Right kidney (tissue), 1 donor: ENCODE data around the gene FAM193A.
"Not testable (repeated sequence)": the region's sequence is repeated elsewhere in the genome, so short reads cannot be mapped to it uniquely, and the experiment has no call there.

ENCODE experiments used
- DNase-seq: peaks from one replicate; pipeline ENCODE4 v3.0.0-alpha.2; 2016

The FAM193A gene

GRCh38 chr4:2729533-2729875 lies 193.1 kb downstream of the FAM193A start:
- DNase-seq = no peak

- no peak for DNase-seq
These were observed 195.5 kb downstream of the FAM193A start for GRCh38 chr4:2731907-2732317.

DNA sequence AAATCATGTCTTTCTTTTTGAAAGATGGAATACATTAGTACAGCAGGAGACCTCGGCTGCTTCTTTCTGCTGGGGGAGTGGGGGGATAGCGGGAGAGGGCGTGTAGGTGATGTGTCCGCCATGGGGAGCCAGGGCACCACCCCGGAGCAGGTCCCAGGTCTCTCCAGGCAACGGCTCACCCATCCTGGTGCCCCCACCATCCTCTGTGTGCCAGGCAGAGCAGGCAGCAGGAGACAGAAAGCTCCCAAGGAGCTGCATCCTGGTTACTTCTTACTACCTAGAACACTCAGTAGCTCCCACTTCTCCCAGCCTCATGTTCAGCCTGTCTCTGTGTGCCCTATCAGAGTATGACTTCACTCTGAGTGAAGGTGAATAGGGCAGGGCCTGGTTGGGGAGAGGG lies 196.1 kb downstream of the FAM193A start:
- DNase-seq = no peak

DNA sequence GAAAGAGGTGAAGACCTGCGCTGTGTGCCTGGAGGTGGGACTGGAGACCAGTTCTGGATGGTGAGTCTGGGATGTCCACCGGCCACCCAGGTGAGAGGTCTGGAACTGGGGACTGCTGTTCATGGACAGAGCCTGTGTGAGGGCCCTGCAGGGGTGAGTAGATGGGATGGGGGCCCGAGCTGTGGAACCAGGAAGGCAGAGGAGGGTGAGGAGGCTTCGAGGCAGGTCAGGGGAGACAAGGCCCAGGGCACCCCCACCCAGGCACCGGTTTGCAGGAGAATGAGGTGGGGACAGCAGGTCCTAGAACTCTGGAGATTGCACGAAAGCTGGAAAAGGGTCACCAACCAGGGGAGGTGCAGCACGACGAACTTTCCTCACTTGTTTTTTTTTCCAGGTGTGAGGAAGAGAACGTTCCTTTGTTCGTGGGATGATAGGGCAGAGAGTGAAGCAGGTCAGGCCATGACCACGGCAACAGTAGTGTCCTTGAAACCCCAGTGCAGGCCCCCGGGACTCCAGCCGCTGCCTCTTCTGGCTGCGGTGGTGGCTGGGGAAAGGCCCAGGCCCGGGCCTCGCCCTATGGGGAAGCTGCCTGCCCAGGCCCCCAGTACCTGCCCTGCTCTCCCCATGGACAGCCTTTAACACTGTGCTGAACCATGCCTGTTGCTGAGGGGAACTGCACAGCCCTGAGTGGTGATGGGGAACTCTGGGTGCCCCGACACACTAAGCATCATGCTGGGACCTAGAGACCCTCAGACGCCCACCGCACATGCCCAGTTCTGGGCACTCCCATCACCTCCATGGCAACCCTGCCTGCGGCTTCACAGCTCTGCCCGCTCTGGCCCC lies 196.8 kb downstream of the FAM193A start:
- DNase-seq = no peak

GRCh38 chr4:2733844-2734574 lies 197.6 kb downstream of the FAM193A start:
- DNase-seq = no peak

- no peak for DNase-seq
These were observed 198.2 kb downstream of the FAM193A start for GRCh38 chr4:2734612-2735011.

GRCh38 chr4:2735869-2736268 lies 199.4 kb downstream of the FAM193A start:
- DNase-seq = no peak

DNA sequence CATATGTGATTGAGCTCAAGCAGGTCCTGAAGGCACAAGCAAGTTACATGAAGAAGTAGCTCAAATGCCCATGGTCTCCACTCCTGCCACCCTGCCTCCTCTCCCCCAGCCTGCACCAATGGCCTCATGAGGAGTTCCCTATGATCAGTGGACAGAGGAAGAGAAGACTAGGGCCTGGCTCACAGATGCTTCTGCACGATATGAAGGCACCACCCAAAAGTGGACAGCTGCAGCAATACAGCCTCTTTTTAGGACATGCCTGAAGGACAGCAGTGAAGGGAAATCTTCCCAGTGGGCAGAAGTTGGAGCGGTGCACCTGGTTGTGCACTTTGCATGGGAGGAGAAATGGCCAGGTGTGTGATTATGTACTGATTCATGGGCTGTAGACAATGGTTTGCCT lies 201.8 kb downstream of the FAM193A start:
- not testable (repeated sequence) for DNase-seq

- DNase-seq = no peak
These were observed 205.2 kb downstream of the FAM193A start for GRCh38 chr4:2741626-2742025.

- DNase-seq = no peak
These were observed 205.8 kb downstream of the FAM193A start for GRCh38 chr4:2742081-2742822.

DNA sequence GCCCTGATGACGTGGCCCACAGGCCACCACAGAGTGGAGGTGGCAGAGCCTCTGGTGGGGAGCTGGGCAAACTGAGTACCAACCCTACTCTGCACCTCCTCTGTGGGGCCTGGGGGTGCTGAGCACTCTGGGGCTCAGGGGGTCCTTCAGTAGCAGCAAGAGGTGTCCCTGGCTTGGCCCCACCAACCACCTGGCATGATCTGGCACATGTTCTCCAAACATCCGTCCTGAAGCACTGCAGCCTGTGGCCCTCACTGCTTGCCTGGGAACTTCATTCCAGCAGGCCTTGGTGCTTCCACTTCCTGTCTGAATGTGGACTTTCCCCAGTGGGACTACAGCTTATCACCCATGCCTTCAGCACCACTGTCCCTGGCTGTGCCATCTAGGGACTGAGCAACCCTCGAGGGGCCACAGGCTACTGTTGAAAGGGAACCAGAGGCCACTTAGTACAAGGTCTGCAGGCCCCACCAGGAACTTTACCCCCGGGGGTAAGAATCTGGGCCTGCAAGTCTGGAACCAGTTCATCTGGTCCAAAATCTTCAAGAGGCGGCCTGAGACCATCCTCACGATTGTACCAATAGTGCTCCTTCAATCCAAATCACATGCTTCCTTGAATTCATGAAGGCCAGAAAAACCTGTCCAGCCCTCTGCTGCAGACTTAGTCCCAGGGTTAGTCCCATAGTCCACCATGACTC lies 206.5 kb downstream of the FAM193A start:
- no peak for DNase-seq

GRCh38 chr4:2743518-2744445 lies 207.3 kb downstream of the FAM193A start:
- no peak for DNase-seq

- DNase-seq = no peak
These were observed 208.3 kb downstream of the FAM193A start for GRCh38 chr4:2744576-2745270.

DNA sequence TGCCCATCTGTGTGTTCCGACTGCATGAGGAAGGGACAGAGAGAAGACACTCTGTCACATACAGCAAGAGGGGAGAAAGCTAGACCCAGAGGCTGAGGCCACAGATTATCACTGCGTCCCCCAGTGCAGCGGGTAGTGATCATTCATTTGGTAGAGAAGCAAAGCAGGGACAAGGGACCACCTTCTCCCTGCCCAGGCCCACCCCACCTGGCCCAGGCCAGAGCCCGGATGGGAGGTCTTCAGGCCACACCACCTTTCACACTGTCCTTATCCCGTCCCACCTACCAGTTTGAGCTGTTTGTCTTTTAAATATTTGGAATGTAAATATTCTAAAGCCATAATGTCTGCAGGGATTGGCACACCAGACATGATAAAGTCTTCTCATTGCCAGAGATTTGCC lies 209.1 kb downstream of the FAM193A start:
- DNase-seq = no peak

DNA sequence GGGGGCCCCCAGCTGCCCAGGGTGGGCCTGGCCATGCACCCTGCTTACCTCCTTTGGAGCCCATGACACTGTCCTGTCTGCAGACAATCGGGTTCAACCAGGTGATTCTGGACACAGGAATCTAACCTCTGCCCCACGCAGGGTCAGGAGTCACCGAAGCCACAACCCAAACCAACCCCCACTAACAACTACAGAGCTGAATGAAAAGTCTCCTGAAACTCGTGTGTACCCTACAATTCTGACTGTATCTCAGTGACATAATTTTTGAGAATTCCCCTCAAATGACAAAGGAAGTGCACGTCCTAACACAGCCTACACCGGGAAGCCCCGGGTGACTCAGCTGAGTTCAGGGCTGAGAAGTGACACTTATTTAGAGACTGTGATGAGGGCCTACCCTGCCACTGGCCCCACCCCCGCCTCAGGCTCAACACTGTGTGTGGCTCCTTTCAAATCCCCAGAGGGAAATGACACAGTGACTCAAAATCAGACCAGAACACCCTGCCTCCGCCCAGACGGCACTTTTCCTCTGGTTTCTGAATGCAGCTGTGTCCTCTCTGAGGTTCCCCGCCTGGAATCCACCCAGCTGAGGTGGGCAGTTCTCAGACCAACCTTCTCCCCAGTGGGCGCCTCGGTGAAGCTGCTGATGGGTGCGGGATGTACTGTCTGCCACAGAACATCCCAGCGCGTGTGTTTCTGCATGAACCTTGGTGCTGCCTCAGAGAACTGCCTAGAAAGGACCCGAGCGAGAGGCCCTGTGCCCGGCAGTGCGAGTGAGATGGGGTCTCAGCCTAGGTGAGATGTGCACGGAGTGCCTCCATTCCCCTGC lies 209.7 kb downstream of the FAM193A start:
- no peak for DNase-seq

GRCh38 chr4:2746891-2747695 lies 210.6 kb downstream of the FAM193A start:
- no peak for DNase-seq

GRCh38 chr4:2750719-2751605 lies 214.5 kb downstream of the FAM193A start:
- DNase-seq = no peak

DNA sequence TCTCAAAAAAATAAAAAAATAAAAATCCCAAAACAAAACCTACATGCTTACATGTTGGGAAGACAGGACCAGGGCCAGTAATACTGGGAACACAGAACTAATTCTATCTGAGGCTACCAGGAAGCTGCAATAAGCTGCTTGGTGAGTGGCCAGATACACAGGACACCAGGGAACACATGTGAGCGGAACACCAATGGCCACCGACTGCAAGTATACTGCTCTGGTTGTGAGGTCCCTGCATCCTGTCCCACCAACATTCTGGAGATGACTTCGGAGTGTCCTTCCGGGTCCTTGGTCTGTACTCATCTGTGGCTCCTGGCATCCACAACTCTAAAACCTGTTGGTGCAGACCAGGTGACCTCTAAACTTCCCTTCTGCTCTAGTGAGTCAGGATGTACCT lies 217.0 kb downstream of the FAM193A start:
- DNase-seq = no peak
